Testis (tissue), 2 donors: ENCODE results near the gene SLC4A2.

ENCODE experiments used
- POLR2A ChIP-seq: fragments of 450-650 bp; IDR thresholded peaks from one replicate; pipeline ENCODE4 v1.6.1; 2017; ENCODE audit warnings: antibody characterized with exemption, mild to moderate bottlenecking, moderate library complexity
- TF ChIP-seq, protein P1 (sequence below), 3 experiments: fragments of 450-650 bp in 2 of 3; fragments of 200-600 bp in 1 of 3; sonication (generic) in 1 of 3; IDR thresholded peaks; one replicate each; pipeline ENCODE4 v1.5.1; 2016 to 2019; ENCODE audit warnings: antibody characterized with exemption in 3 of 3, mild to moderate bottlenecking in 2 of 3, moderate library complexity in 1 of 3

- TF ChIP-seq, protein P1, sequence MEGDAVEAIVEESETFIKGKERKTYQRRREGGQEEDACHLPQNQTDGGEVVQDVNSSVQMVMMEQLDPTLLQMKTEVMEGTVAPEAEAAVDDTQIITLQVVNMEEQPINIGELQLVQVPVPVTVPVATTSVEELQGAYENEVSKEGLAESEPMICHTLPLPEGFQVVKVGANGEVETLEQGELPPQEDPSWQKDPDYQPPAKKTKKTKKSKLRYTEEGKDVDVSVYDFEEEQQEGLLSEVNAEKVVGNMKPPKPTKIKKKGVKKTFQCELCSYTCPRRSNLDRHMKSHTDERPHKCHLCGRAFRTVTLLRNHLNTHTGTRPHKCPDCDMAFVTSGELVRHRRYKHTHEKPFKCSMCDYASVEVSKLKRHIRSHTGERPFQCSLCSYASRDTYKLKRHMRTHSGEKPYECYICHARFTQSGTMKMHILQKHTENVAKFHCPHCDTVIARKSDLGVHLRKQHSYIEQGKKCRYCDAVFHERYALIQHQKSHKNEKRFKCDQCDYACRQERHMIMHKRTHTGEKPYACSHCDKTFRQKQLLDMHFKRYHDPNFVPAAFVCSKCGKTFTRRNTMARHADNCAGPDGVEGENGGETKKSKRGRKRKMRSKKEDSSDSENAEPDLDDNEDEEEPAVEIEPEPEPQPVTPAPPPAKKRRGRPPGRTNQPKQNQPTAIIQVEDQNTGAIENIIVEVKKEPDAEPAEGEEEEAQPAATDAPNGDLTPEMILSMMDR (IDR thresholded peaks at IDR 0.05) = no peak
- no peak for TF ChIP-seq POLR2A
These were observed 49.4 kb upstream of the SLC4A2 start for GRCh38 chr7:151010037-151010306.
